H1 (cell line): ENCODE data around the gene TJP2. TPM values are rescaled to one million over a fixed set of nuclear protein-coding genes. Genes with fewer than 3 reads are reported as not detected.

ENCODE experiments used
- CTCF ChIA-PET: fragments of 300-600 bp; sonication (Branson Sonifier 250); formaldehyde crosslinking; loops from one replicate; lab custom pipeline; 2021; ENCODE audit not compliant: partially characterized antibody; lab: Charles Lee
- POLR2A ChIA-PET: fragments of 300-600 bp; sonication (Branson Sonifier 250); formaldehyde crosslinking; loops from one replicate; lab custom pipeline; 2021; ENCODE audit warnings: inconsistent platforms; ENCODE audit not compliant: partially characterized antibody; lab: Charles Lee
- DNase-seq, 2 experiments: peaks; one replicate each; pipeline versions ENCODE4 v3.0.0 to v3.0.0-alpha.2; 2010 to 2022; ENCODE audit warnings: low spot score in 2 of 2, low read depth in 1 of 2, mixed read lengths in 1 of 2
- FAIRE-seq: peaks from 2 replicates; lab custom pipeline; 2011; peaks lifted over from hg19 to GRCh38; lab: Jason Lieb, UNC
- H2AFZ ChIP-seq: 2 replicates; pipeline ENCODE4 v1.8.1; 2012; ENCODE audit warnings: low read length, inconsistent platforms
- H2AK5ac ChIP-seq: 2 replicates; pipeline ENCODE4 v1.6.1; 2013; ENCODE audit warnings: low read depth, low read length
- H2BK120ac ChIP-seq: replicated peaks from 2 replicates; pipeline ENCODE3; 2013; ENCODE audit warnings: low read depth, low read length, inconsistent platforms
- H2BK12ac ChIP-seq: 2 replicates; pipeline ENCODE4 v1.6.1; 2013; ENCODE audit warnings: low read depth, low read length
- H2BK15ac ChIP-seq: 2 replicates; pipeline ENCODE4 v1.6.1; 2013; ENCODE audit warnings: low read length
- H2BK20ac ChIP-seq: 2 replicates; pipeline ENCODE4 v1.6.1; 2013; ENCODE audit warnings: low read length
- H2BK5ac ChIP-seq: 2 replicates; pipeline ENCODE4 v1.6.1; 2013; ENCODE audit warnings: low read depth, low read length
- H3K14ac ChIP-seq: 2 replicates; pipeline ENCODE4 v1.6.1; 2013; ENCODE audit warnings: inconsistent platforms; ENCODE audit not compliant: insufficient read length
- H3K18ac ChIP-seq: 2 replicates; pipeline ENCODE4 v1.6.1; 2013; ENCODE audit warnings: low read length; ENCODE audit errors: extremely low read depth
- H3K23ac ChIP-seq: 2 replicates; pipeline ENCODE4 v1.6.1; 2013; ENCODE audit warnings: inconsistent platforms; ENCODE audit not compliant: insufficient read length
- H3K23me2 ChIP-seq: 2 replicates; pipeline ENCODE4 v1.6.1; 2013; ENCODE audit warnings: low read depth, low read length
- H3K27ac ChIP-seq: 2 replicates; pipeline ENCODE4 v1.6.1; 2011; ENCODE audit warnings: low read depth, low read length, inconsistent platforms
- H3K27me3 ChIP-seq, 4 experiments: replicated peaks in 1 of 4; 1 replicate in 1 of 4; 2 replicates in 3 of 4; pipeline versions ENCODE4 v1.6.1 to v1.8.1; 2011 to 2013; ENCODE audit warnings: low read length in 3 of 4, mild to moderate bottlenecking in 3 of 4, inconsistent platforms in 2 of 4, mixed read lengths in 2 of 4, moderate library complexity in 1 of 4; ENCODE audit not compliant: control insufficient read depth in 3 of 4, insufficient read depth in 3 of 4; ENCODE audit errors: extremely low read depth in 1 of 4
- H3K36me3 ChIP-seq, 4 experiments: 2 replicates each; pipeline versions ENCODE4 v1.6.1 to v1.8.1; 2011 to 2013; ENCODE audit warnings: mild to moderate bottlenecking in 4 of 4, low read length in 3 of 4, moderate library complexity in 2 of 4, control low read depth in 1 of 4, inconsistent platforms in 1 of 4; ENCODE audit not compliant: insufficient read depth in 4 of 4, control insufficient read depth in 2 of 4
- H3K4ac ChIP-seq: replicated peaks from 2 replicates; pipeline ENCODE3; 2013; ENCODE audit warnings: low read length, low read depth, mixed read lengths, inconsistent platforms; ENCODE audit not compliant: insufficient read length
- H3K4me1 ChIP-seq, 4 experiments: replicated peaks in 1 of 4; 1 replicate in 1 of 4; 2 replicates in 3 of 4; pipeline versions ENCODE4 v1.6.1 to v1.8.1; 2011 to 2013; ENCODE audit warnings: low read length in 3 of 4, inconsistent platforms in 2 of 4, mixed read lengths in 1 of 4; ENCODE audit not compliant: insufficient read depth in 4 of 4, control insufficient read depth in 3 of 4
- H3K4me2 ChIP-seq, 2 experiments: 2 replicates each; pipeline versions ENCODE4 v1.6.1 to v1.8.1; 2011 to 2013; ENCODE audit warnings: low read depth in 2 of 2, low read length in 2 of 2, control low read depth in 1 of 2, inconsistent platforms in 1 of 2, mild to moderate bottlenecking in 1 of 2; ENCODE audit not compliant: insufficient read depth in 1 of 2
- H3K4me3 ChIP-seq, 4 experiments: fragments of 200-600, 300-600 bp in 1 of 4; sonication (generic), shearing (Covaris generic), sonication (Bioruptor Twin) in 1 of 4; 2 replicates each; pipeline versions ENCODE4 v1.5.1 to v1.8.1; 2011 to 2016; ENCODE audit warnings: low read length in 4 of 4, low read depth in 3 of 4, control low read depth in 2 of 4, inconsistent platforms in 2 of 4, mild to moderate bottlenecking in 2 of 4, mixed read lengths in 1 of 4, moderate library complexity in 1 of 4; ENCODE audit not compliant: insufficient read depth in 2 of 4; ENCODE audit errors: extremely low read depth in 1 of 4
- H3K56ac ChIP-seq: replicated peaks from 2 replicates; pipeline ENCODE3; 2013; ENCODE audit warnings: low read depth, mild to moderate bottlenecking, mixed read lengths, low read length, inconsistent platforms; ENCODE audit not compliant: insufficient read length
- H3K79me1 ChIP-seq: 2 replicates; pipeline ENCODE4 v1.6.1; 2013; ENCODE audit warnings: low read depth, low read length, control low read depth
- H3K79me2 ChIP-seq, 2 experiments: 2 replicates each; pipeline versions ENCODE4 v1.6.1 to v1.8.1; 2012 to 2013; ENCODE audit warnings: low read length in 2 of 2, mild to moderate bottlenecking in 2 of 2, inconsistent platforms in 1 of 2; ENCODE audit not compliant: insufficient read depth in 2 of 2, control insufficient read depth in 1 of 2
- H3K9ac ChIP-seq, 4 experiments: replicated peaks in 1 of 4; 1 replicate in 1 of 4; 2 replicates in 3 of 4; pipeline versions ENCODE4 v1.6.1 to v1.8.1; 2011 to 2013; ENCODE audit warnings: low read depth in 3 of 4, low read length in 3 of 4, control low read depth in 2 of 4, mild to moderate bottlenecking in 2 of 4, moderate library complexity in 2 of 4, inconsistent platforms in 1 of 4; ENCODE audit errors: extremely low read depth in 1 of 4
- H3K9me3 ChIP-seq, 2 experiments: 2 replicates each; pipeline versions ENCODE4 v1.6.1 to v1.8.1; 2012 to 2013; ENCODE audit warnings: mild to moderate bottlenecking in 2 of 2, moderate library complexity in 2 of 2, control low read depth in 1 of 2, inconsistent platforms in 1 of 2, low read depth in 1 of 2, low read length in 1 of 2, mixed read lengths in 1 of 2; ENCODE audit not compliant: insufficient read depth in 2 of 2
- H4K20me1 ChIP-seq, 2 experiments: replicated peaks in 1 of 2; 2 replicates each; pipeline versions ENCODE3 to v1.8.1; 2011 to 2013; ENCODE audit warnings: inconsistent platforms in 2 of 2, low read length in 2 of 2, mild to moderate bottlenecking in 1 of 2; ENCODE audit not compliant: insufficient read depth in 2 of 2, control insufficient read depth in 1 of 2
- H4K5ac ChIP-seq: 2 replicates; pipeline ENCODE4 v1.6.1; 2013; ENCODE audit warnings: low read length, low read depth, mixed read lengths, inconsistent platforms; ENCODE audit not compliant: insufficient read length
- H4K8ac ChIP-seq: 2 replicates; pipeline ENCODE4 v1.8.0; 2013; ENCODE audit warnings: mild to moderate bottlenecking, moderate library complexity, low read length, inconsistent platforms; ENCODE audit not compliant: insufficient read depth; ENCODE audit errors: extremely low read depth
- H4K91ac ChIP-seq: replicated peaks from 2 replicates; pipeline ENCODE3; 2013; ENCODE audit warnings: low read length, mixed read lengths, inconsistent platforms; ENCODE audit not compliant: insufficient read length
- BCL11A ChIP-seq, 2 experiments: IDR thresholded peaks; one replicate each; pipeline ENCODE4 v1.6.1; 2011; ENCODE audit warnings: low read depth in 2 of 2, low read length in 2 of 2, mild to moderate bottlenecking in 2 of 2
- HDAC2 ChIP-seq, 2 experiments: fragments of 300-600 bp in 1 of 2; sonication (generic) in 1 of 2; IDR thresholded peaks; 2 replicates each; pipeline ENCODE4 v1.6.1; 2011 to 2012; ENCODE audit warnings: low read depth in 2 of 2, low read length in 2 of 2, mild to moderate bottlenecking in 2 of 2, moderate library complexity in 2 of 2, borderline replicate concordance in 1 of 2, inconsistent platforms in 1 of 2
- POLR2AphosphoS5 ChIP-seq: IDR thresholded peaks from 2 replicates; pipeline ENCODE4 v1.6.1; 2011; ENCODE audit warnings: low read depth, low read length
- SRF ChIP-seq: IDR thresholded peaks from 2 replicates; pipeline ENCODE4 v1.6.1; 2011; ENCODE audit warnings: mild to moderate bottlenecking, low read depth, low read length, moderate library complexity
- TBP ChIP-seq: IDR thresholded peaks from 2 replicates; pipeline ENCODE4 v1.6.1; 2011; ENCODE audit warnings: low read depth, low read length, improper control_type of control experiment
- WGBS, 2 experiments: shearing (Covaris generic) in 1 of 2; methylation state at CpG; one replicate each; pipeline versions ENCODE4 v1.1.6 to v1.1.7; 2013 to 2015; ENCODE audit warnings: low lambda C conversion rate in 2 of 2, mixed read lengths in 2 of 2, inconsistent platforms in 1 of 2, low coverage in 1 of 2, missing lambda C conversion rate in 1 of 2; ENCODE audit not compliant: insufficient replicate concordance in 2 of 2, insufficient coverage in 1 of 2, insufficient read length in 1 of 2; ENCODE audit errors: extremely low coverage in 1 of 2, missing lambda C conversion rate in 1 of 2; 5-methylcytosine and 5-hydroxymethylcytosine counted together
- polyA plus RNA-seq, 7 experiments: library from polyadenylated mRNA; depleted of rRNA in 3 of 7; stranded (reverse) in 5 of 7; unstranded in 2 of 7; fragments of >200 nt in 5 of 7; fragments of 200-250 nt in 2 of 7; gene quantifications; 1 replicate in 5 of 7; 2 replicates in 1 of 7; 4 replicates in 1 of 7; pipeline versions ENCODE4 v1.2.1 to v1.2.3, GENCODE V29; 2011 to 2013; ENCODE audit warnings: missing spikeins in 2 of 7, mixed read lengths in 2 of 7
- total RNA-seq: library from RNA; stranded (reverse); fragmentation: NEBNext Ultra II Directional; extraction: Animal tissue kit (Norgen Biotek cat#: 25700); gene quantifications from 2 replicates; pipeline ENCODE4 v1.2.1, GENCODE V29; 2021
- TF ChIP-seq, protein P1 (sequence below): IDR thresholded peaks from 2 replicates; pipeline ENCODE4 v1.6.1; 2012; ENCODE audit warnings: inconsistent platforms

Gene TJP2
- total and polyA plus RNA-seq, 2 of the 8 experiments (the other 6 are each of a cell fraction or from before 2014, with no cell fraction given) = 54.9 to 137 TPM

DNA sequence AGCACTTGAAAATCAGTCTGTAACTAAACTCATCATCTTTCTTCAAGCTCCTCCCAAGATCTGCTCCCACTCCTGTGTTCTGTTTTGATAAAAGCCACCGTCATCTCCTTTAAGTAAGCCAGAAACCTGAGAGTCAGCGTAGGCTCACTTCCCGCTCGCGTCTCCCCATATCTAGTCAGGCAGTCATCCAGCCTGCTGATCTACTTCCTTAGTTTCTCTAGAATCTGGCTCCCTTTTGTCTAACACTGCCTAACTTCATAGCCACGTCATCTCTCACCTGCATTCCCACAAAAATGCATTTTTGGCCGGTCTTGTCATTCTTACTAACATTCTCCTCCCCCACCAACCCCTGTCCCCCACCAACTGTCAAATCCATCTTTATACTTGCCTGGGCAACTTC, 3.0 kb upstream of the TJP2 start:
- no peak for FAIRE-seq
- Histone ChIP-seq H2BK20ac (no peak overlapping the region), H3K27ac (no peak overlapping the region), H3K79me1 (peaks cover under 1% of the 10 kb centered on the region; the same call in 1 of the 2 replicates), H2AFZ (no peak overlapping the region)
- TF ChIP-seq, protein P1, sequence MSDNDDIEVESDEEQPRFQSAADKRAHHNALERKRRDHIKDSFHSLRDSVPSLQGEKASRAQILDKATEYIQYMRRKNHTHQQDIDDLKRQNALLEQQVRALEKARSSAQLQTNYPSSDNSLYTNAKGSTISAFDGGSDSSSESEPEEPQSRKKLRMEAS = no peak
- TF ChIP-seq BCL11A (IDR thresholded peaks at IDR 0.05; ENCODE audit: low read depth in 2 of 2, low read length in 2 of 2) (no peak), TBP (no peak), POLR2AphosphoS5 (no peak), HDAC2 (IDR thresholded peaks at IDR 0.05; ENCODE audit: borderline replicate concordance in 1 of 2, low read depth in 2 of 2, low read length in 2 of 2) (no peak), SRF (no peak)
- TF ChIP-seq, all 59 proteins: peak for 0
- no peak overlapping the region for H2AK5ac ChIP-seq
- peaks cover 10% of the 10 kb centered on the region for H3K23me2 ChIP-seq
- 87% methylated on average over 7 of the region's 7 CpGs; no CpG with 5 or more reads in 1 of the 2 experiments for WGBS, 2 experiments
- H3K27me3 ChIP-seq = peaks cover 0 to 7% (median 3%) of the 10 kb centered on the region in 4 experiments; a peak in 3 of 7 replicates
- POLR2A ChIA-PET = interaction anchor here (0.5 to 2.1 kb wide), 4 partner anchors 10 to 49 kb away, joined by 3 to 6 read pairs (median 4); no protein-coding TSS in a partner anchor
- peaks cover 8 to 17% (median 14%) of the 10 kb centered on the region in 4 experiments; a peak in 6 of 7 replicates for H3K4me1 ChIP-seq
- no peak overlapping the region for H3K56ac ChIP-seq
- peaks cover 0 to 38% of the 10 kb centered on the region in 2 experiments; a peak in 3 of 4 replicates for H3K79me2 ChIP-seq
- no peak overlapping the region for H3K4me3 ChIP-seq
- H2BK5ac ChIP-seq = no peak overlapping the region
- no peak overlapping the region for H3K9ac ChIP-seq
- H3K36me3 ChIP-seq = no peaks in the 10 kb centered on the region; a peak in 1 of 8 replicates
- H2BK15ac ChIP-seq = no peak overlapping the region
- no peaks in the 10 kb centered on the region for H3K9me3 ChIP-seq
- H4K20me1 ChIP-seq = peaks cover 7 to 14% of the 10 kb centered on the region in 2 experiments
- no peak overlapping the region for H3K14ac ChIP-seq
- no peak overlapping the region for H2BK120ac ChIP-seq
- no peak overlapping the region for H4K91ac ChIP-seq
- H3K4me2 ChIP-seq = no peak overlapping the region
- H4K8ac ChIP-seq = no peak overlapping the region
- no peak for DNase-seq
- H4K5ac ChIP-seq = no peak overlapping the region
- no peak overlapping the region for H2BK12ac ChIP-seq
- H3K23ac ChIP-seq = no peak overlapping the region
- no peak overlapping the region for H3K18ac ChIP-seq
- CTCF ChIA-PET = interaction anchor here (5.2 kb wide), 1 partner anchor 12 kb away, joined by 34 read pairs; no protein-coding TSS in a partner anchor
- no peak overlapping the region for H3K4ac ChIP-seq
